SK-N-SH (cell line): Measurements from ENCODE around the gene MAP3K8. TPM values are rescaled to one million over a fixed set of nuclear protein-coding genes. Genes with fewer than 3 reads are reported as not detected.

Experiments used
- CTCF ChIA-PET: fragments of 300-600, 350-600 bp; formaldehyde crosslinking; extraction: SDS; loops from one replicate; lab custom pipeline; 2021; lab: Yijun Ruan, JAX
- POLR2A ChIA-PET: fragments of 350-600 bp; sonication (Branson Sonifier 250); formaldehyde crosslinking; extraction: SDS; loops from one replicate; lab custom pipeline; 2020; ENCODE audit warnings: antibody characterized with exemption, inconsistent platforms; lab: Yijun Ruan, JAX
- DNase-seq: peaks from one replicate; pipeline ENCODE4 v3.0.0; 2012
- H2AFZ ChIP-seq: fragments of 200-600 bp; sonication (generic); 2 replicates; pipeline ENCODE4 v1.8.1; 2016; ENCODE audit warnings: antibody characterized with exemption, mild to moderate bottlenecking, low read depth
- H3F3A ChIP-seq: fragments of 200-600 bp; sonication (generic); replicated peaks from 2 replicates; pipeline ENCODE3; 2016; ENCODE audit warnings: antibody characterized with exemption, mild to moderate bottlenecking; ENCODE audit not compliant: insufficient read depth
- H3K27ac ChIP-seq, 2 experiments: fragments of 200-500 bp in 1 of 2; fragments of 200-600 bp in 1 of 2; sonication (Bioruptor generic) in 1 of 2; sonication (generic), shearing (Covaris generic) in 1 of 2; 2 replicates each; pipeline versions ENCODE4 v1.5.1 to v1.6.1; 2014 to 2016; ENCODE audit warnings: low read depth in 2 of 2, inconsistent platforms in 1 of 2, low read length in 1 of 2, mild to moderate bottlenecking in 1 of 2, mixed read lengths in 1 of 2
- H3K27me3 ChIP-seq: fragments of 200-600 bp; sonication (generic), shearing (Covaris generic); 2 replicates; pipeline ENCODE4 v1.6.1; 2016; ENCODE audit warnings: mixed run types; ENCODE audit not compliant: insufficient read depth
- H3K36me3 ChIP-seq, 2 experiments: fragments of 200-500 bp in 1 of 2; fragments of 200-600 bp in 1 of 2; sonication (Bioruptor generic) in 1 of 2; sonication (generic) in 1 of 2; replicated peaks in 1 of 2; 2 replicates each; pipeline versions ENCODE3 to v1.5.1; 2014 to 2016; ENCODE audit warnings: low read length in 1 of 2, mild to moderate bottlenecking in 1 of 2; ENCODE audit not compliant: insufficient read depth in 2 of 2, control insufficient read depth in 1 of 2
- H3K4me1 ChIP-seq, 2 experiments: fragments of 200-500 bp in 1 of 2; fragments of 200-600 bp in 1 of 2; sonication (Bioruptor generic) in 1 of 2; sonication (generic), shearing (Covaris generic) in 1 of 2; 2 replicates each; pipeline versions ENCODE4 v1.5.1 to v1.6.1; 2014 to 2016; ENCODE audit warnings: low read depth in 1 of 2, low read length in 1 of 2, mixed run types in 1 of 2; ENCODE audit not compliant: insufficient read depth in 2 of 2, control insufficient read depth in 1 of 2
- H3K4me2 ChIP-seq: fragments of 200-600 bp; sonication (generic), shearing (Covaris generic); 2 replicates; pipeline ENCODE4 v1.6.1; 2017; ENCODE audit warnings: mixed run types
- H3K4me3 ChIP-seq, 2 experiments: fragments of 200-500 bp in 1 of 2; fragments of 200-600 bp in 1 of 2; sonication (Bioruptor generic) in 1 of 2; sonication (generic), shearing (Covaris generic) in 1 of 2; 2 replicates each; pipeline versions ENCODE4 v1.5.1 to v1.8.1; 2014 to 2016; ENCODE audit warnings: low read depth in 2 of 2, inconsistent platforms in 1 of 2, low read length in 1 of 2, mild to moderate bottlenecking in 1 of 2, mixed read lengths in 1 of 2, moderate library complexity in 1 of 2
- H3K79me2 ChIP-seq: fragments of 200-600 bp; sonication (generic); 2 replicates; pipeline ENCODE4 v1.8.1; 2017; ENCODE audit warnings: mild to moderate bottlenecking; ENCODE audit not compliant: insufficient read depth
- H3K9ac ChIP-seq: fragments of 200-600 bp; sonication (generic); 2 replicates; pipeline ENCODE4 v1.6.1; 2017; ENCODE audit warnings: mixed run types
- H3K9me2 ChIP-seq: fragments of 200-600 bp; sonication (generic); 2 replicates; pipeline ENCODE4 v1.6.1; 2017; ENCODE audit warnings: mixed run types
- H3K9me3 ChIP-seq: fragments of 200-600 bp; sonication (generic); 2 replicates; pipeline ENCODE4 v1.6.1; 2017; ENCODE audit warnings: mixed run types, mild to moderate bottlenecking, moderate library complexity
- H4K20me1 ChIP-seq: fragments of 200-600 bp; sonication (generic); 2 replicates; pipeline ENCODE4 v1.6.1; 2017; ENCODE audit warnings: mild to moderate bottlenecking, mixed run types; ENCODE audit not compliant: insufficient read depth
- CTCF ChIP-seq: fragments of 200-600 bp; sonication (generic); IDR thresholded peaks from 2 replicates; pipeline ENCODE4 v1.6.1; 2017; ENCODE audit warnings: antibody characterized with exemption, mild to moderate bottlenecking, moderate library complexity
- ELF1 ChIP-seq: IDR thresholded peaks from 2 replicates; pipeline ENCODE4 v1.4.0; 2012
- EZH2phosphoT487 ChIP-seq: fragments of 200-600 bp; sonication (generic); IDR thresholded peaks from 2 replicates; pipeline ENCODE4 v1.6.1; 2017; ENCODE audit warnings: low read depth, mixed run types, mild to moderate bottlenecking, antibody characterized with exemption, moderate library complexity, borderline replicate concordance
- GABPA ChIP-seq: IDR thresholded peaks from 2 replicates; pipeline ENCODE4 v1.4.0; 2012; ENCODE audit warnings: low read depth, mild to moderate bottlenecking
- GATA2 ChIP-seq: sonication (generic); formaldehyde crosslinking; IDR thresholded peaks from 2 replicates; pipeline ENCODE4 v1.5.0; 2020; ENCODE audit warnings: mild to moderate bottlenecking, missing genetic modification reagents
- JUND ChIP-seq: IDR thresholded peaks from 2 replicates; pipeline ENCODE4 v1.4.0; 2012
- MXI1 ChIP-seq: IDR thresholded peaks from 2 replicates; pipeline ENCODE4 v1.6.1; 2012; ENCODE audit warnings: mild to moderate bottlenecking, low read depth, low read length, improper control_type of control experiment
- RFX5 ChIP-seq: IDR thresholded peaks from 2 replicates; pipeline ENCODE4 v1.6.1; 2012; ENCODE audit warnings: mild to moderate bottlenecking, improper control_type of control experiment, low read length
- TEAD4 ChIP-seq: IDR thresholded peaks from 2 replicates; pipeline ENCODE4 v1.4.0; 2012; ENCODE audit warnings: mild to moderate bottlenecking, borderline replicate concordance; ENCODE audit not compliant: insufficient read depth
- whole genome bisulfite sequencing: methylation state at CpG from one replicate; pipeline ENCODE4 v1.1.6; 2017; ENCODE audit warnings: low lambda C conversion rate; 5-methylcytosine and 5-hydroxymethylcytosine counted together
- polyA plus RNA-seq, 3 experiments: library from polyadenylated mRNA; depleted of rRNA; stranded (reverse); fragments of >200 nt; gene quantifications; 2 replicates each; pipeline ENCODE4 v1.2.3, GENCODE V29; 2012
- TF ChIP-seq, protein P1 (sequence below): fragments of 150-350 bp; IDR thresholded peaks from 2 replicates; pipeline ENCODE4 v1.6.1; 2017; ENCODE audit warnings: antibody characterized with exemption, low read length, low read depth, borderline replicate concordance
- TF ChIP-seq, protein P2 (sequence below): IDR thresholded peaks from 2 replicates; pipeline ENCODE4 v1.4.0; 2012; ENCODE audit warnings: low read depth, borderline replicate concordance
- TF ChIP-seq, protein P3 (sequence below): fragments of 150-350 bp; IDR thresholded peaks from 2 replicates; pipeline ENCODE4 v1.6.1; 2016; ENCODE audit warnings: mild to moderate bottlenecking, low read depth, low read length

The MAP3K8 gene
- polyA plus RNA-seq, 1 of the 3 experiments (the other 2 are of a cell fraction) = 3.7 TPM

DNA sequence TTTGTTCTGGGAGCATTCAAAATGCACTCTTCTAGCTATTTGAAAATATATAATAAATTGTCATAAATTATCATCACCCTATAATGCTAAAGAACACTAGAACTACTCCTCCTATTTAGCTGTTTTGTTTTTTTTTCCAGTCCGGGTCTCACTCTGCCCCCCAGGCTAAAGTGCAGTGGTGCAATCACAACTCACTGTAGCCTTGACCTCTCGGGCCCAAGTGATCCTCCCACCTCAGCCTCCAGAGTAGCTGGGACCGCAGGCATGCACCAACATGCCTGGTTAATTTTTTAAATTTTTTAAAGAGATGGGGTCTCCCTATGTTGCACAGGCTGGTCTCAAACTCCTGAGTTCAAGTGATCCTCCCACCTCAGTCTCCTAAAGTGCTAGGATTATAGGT is 43.8 kb upstream of the MAP3K8 start:
- Histone ChIP-seq H2AFZ (no peak overlapping the region), H3K79me2 (no peaks in the 10 kb centered on the region), H4K20me1 (no peaks in the 10 kb centered on the region), H3K27ac (no peak overlapping the region), H3K9me3 (no peaks in the 10 kb centered on the region), H3K4me3 (no peak overlapping the region), H3K9me2 (no peaks in the 10 kb centered on the region), H3K4me2 (no peak overlapping the region), H3K9ac (no peak overlapping the region), H3K27me3 (peaks cover 7% of the 10 kb centered on the region; the same call in 1 of the 2 replicates), H3K36me3 (no peaks in the 10 kb centered on the region), H3K4me1 (peaks cover 0 to 3% of the 10 kb centered on the region in 2 experiments; a peak in 1 of 4 replicates), H3F3A (no peaks in the 10 kb centered on the region)
- CTCF ChIA-PET = interaction anchor here (0.7 to 6.4 kb wide), 4 partner anchors 143 to 250 kb away, joined by 4 to 59 read pairs (median 14); no protein-coding TSS in a partner anchor
- TF ChIP-seq CTCF = no peak
- TF ChIP-seq, protein P1, sequence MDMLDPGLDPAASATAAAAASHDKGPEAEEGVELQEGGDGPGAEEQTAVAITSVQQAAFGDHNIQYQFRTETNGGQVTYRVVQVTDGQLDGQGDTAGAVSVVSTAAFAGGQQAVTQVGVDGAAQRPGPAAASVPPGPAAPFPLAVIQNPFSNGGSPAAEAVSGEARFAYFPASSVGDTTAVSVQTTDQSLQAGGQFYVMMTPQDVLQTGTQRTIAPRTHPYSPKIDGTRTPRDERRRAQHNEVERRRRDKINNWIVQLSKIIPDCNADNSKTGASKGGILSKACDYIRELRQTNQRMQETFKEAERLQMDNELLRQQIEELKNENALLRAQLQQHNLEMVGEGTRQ = no peak
- no peak for TF ChIP-seq JUND
- no peak for TF ChIP-seq ELF1
- no peak for TF ChIP-seq EZH2phosphoT487
- TF ChIP-seq GATA2 (CRISPR knock-in tag) = no peak
- no peak for TF ChIP-seq MXI1
- TF ChIP-seq, protein P2, sequence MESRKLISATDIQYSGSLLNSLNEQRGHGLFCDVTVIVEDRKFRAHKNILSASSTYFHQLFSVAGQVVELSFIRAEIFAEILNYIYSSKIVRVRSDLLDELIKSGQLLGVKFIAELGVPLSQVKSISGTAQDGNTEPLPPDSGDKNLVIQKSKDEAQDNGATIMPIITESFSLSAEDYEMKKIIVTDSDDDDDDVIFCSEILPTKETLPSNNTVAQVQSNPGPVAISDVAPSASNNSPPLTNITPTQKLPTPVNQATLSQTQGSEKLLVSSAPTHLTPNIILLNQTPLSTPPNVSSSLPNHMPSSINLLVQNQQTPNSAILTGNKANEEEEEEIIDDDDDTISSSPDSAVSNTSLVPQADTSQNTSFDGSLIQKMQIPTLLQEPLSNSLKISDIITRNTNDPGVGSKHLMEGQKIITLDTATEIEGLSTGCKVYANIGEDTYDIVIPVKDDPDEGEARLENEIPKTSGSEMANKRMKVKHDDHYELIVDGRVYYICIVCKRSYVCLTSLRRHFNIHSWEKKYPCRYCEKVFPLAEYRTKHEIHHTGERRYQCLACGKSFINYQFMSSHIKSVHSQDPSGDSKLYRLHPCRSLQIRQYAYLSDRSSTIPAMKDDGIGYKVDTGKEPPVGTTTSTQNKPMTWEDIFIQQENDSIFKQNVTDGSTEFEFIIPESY = no peak
- TF ChIP-seq GABPA = no peak
- no peak for TF ChIP-seq RFX5
- no peak for TF ChIP-seq TEAD4
- TF ChIP-seq, protein P3, sequence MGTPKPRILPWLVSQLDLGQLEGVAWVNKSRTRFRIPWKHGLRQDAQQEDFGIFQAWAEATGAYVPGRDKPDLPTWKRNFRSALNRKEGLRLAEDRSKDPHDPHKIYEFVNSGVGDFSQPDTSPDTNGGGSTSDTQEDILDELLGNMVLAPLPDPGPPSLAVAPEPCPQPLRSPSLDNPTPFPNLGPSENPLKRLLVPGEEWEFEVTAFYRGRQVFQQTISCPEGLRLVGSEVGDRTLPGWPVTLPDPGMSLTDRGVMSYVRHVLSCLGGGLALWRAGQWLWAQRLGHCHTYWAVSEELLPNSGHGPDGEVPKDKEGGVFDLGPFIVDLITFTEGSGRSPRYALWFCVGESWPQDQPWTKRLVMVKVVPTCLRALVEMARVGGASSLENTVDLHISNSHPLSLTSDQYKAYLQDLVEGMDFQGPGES = no peak
- POLR2A ChIA-PET = interaction anchor here (0.6 kb wide), 1 partner anchor 1069 kb away, joined by 3 read pairs; no protein-coding TSS in a partner anchor
- no peak for DNase-seq
- WGBS = 64% methylated on average over 3 of the region's 3 CpGs
